ENCODE results near the gene PIK3IP1. TPM values are rescaled to one million over a fixed set of nuclear protein-coding genes. Genes with fewer than 3 reads are reported as not detected.
A peak's percentile ranks its signal among the peaks of the same experiment; 100 is the strongest.
"Not testable (repeated sequence)": the region's sequence is repeated elsewhere in the genome, so short reads cannot be mapped to it uniquely, and the experiment has no call there.

PIK3IP1 gene
- total and polyA plus RNA-seq, 5 experiments from 2014 or later: 530 to 963 (median 730) TPM

DNA sequence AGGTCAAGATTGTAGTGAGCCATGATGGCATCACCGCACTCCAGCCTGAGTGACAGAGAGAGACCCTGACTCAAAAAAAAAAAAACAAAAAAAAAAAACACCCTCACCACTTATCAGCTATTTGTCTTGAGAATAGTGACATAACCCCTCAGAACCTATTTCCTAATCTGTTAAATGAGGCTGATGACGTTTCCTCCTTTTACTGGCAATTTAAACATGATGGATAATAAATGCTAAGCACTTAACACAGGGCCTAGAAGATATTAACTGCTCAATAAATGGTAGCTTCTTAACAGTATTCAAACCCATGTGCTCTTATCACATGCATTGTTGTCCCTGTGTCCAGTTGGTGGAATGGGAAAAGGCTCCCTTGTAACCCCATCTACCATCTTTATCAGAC is 45.6 kb downstream of the PIK3IP1 start:
- ATAC-seq: no peak
- Mint-ChIP-seq H3K36me3 (peaks cover 0 to 2% (median 0%) of the 10 kb centered on the region in 3 donors), H3K27me3 (no peaks in the 10 kb centered on the region), H3K9me3 (no peaks in the 10 kb centered on the region), H3K4me1 (peaks cover 8 to 44% (median 22%) of the 10 kb centered on the region in 4 donors), H3K4me3 (peak overlapping the region in 3 of 10 donors; percentile 29 to 50 (median 41)), H3K27ac (peak overlapping the region in 3 of 10 donors; percentile 7 to 42 (median 25))
- POLR2A ChIA-PET: interaction anchor here (0.7 to 5.7 kb wide), 6 partner anchors 18 to 100 kb away, joined by 3 to 68 read pairs (median 10); partner anchors contain the start of genes PATZ1 and PIK3IP1
- no peak for DNase-seq

DNA sequence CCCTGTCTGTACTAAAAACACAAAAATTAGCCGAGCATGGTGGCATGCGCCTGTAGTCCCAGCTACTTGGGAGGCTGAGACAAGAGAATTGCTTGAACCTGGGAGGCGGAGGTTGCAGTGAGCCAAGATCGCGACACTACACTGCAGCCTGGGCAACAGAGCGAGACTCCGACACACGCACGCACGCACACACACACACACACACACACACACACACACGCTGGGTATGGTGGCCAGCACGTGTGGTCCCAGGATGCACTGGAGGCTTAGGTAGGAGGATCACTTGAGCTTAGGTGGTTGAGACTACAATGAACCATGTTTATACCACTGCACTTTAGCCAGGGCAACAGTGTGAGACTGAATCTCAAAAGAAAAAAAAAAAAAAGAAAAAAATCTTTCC is 46.3 kb downstream of the PIK3IP1 start:
- H3K27me3 Mint-ChIP-seq, ATAC-seq, H3K9me3 Mint-ChIP-seq, H3K36me3 Mint-ChIP-seq, H3K4me3 Mint-ChIP-seq, DNase-seq: not testable (repeated sequence)
- Mint-ChIP-seq H3K4me1 (peaks cover 11 to 46% (median 22%) of the 10 kb centered on the region in 4 donors), H3K27ac (peak overlapping the region in 1 of 10 donors; percentile 65)
- POLR2A ChIA-PET: interaction anchor here (1.1 to 5.7 kb wide), 4 partner anchors 18 to 44 kb away, joined by 4 to 68 read pairs (median 25); partner anchors contain the start of gene PIK3IP1

DNA sequence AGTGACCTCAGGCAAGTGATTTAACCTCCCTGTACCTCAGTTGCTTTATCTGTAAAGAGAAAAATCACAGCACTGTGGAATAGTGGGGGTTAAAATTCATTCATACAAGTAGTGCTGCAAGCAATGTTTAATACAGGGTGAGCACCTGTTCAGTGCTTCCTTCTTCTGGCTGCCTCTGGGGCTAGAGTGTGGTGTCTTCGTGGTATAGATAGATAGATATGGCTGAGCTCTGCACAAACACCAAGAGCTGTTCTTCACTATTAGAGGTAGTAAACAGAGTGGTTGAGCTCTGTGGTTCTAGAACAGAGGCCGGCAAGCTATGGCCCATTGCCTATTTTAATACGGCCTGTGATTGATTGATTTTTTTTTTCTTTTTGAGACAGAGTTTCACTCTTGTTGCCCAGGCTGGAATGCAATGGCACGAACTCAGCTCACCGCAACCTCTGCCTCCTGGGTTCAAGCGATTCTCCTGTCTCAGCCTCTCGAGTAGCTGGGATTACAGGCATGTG is 47.3 kb downstream of the PIK3IP1 start:
- Mint-ChIP-seq H3K27ac (peak overlapping the region in 6 of 10 donors; percentile 2 to 62 (median 32)), H3K4me1 (peaks cover 13 to 41% (median 24%) of the 10 kb centered on the region in 4 donors), H3K4me3 (no peak overlapping the region), H3K9me3 (no peaks in the 10 kb centered on the region), H3K27me3 (no peaks in the 10 kb centered on the region), H3K36me3 (no peaks in the 10 kb centered on the region)
- ATAC-seq (no peak), DNase-seq (no peak)
- POLR2A ChIA-PET: interaction anchor here (0.9 to 5.7 kb wide), 2 partner anchors 34 to 45 kb away, joined by 3 to 68 read pairs; partner anchors contain the start of gene PIK3IP1

DNA sequence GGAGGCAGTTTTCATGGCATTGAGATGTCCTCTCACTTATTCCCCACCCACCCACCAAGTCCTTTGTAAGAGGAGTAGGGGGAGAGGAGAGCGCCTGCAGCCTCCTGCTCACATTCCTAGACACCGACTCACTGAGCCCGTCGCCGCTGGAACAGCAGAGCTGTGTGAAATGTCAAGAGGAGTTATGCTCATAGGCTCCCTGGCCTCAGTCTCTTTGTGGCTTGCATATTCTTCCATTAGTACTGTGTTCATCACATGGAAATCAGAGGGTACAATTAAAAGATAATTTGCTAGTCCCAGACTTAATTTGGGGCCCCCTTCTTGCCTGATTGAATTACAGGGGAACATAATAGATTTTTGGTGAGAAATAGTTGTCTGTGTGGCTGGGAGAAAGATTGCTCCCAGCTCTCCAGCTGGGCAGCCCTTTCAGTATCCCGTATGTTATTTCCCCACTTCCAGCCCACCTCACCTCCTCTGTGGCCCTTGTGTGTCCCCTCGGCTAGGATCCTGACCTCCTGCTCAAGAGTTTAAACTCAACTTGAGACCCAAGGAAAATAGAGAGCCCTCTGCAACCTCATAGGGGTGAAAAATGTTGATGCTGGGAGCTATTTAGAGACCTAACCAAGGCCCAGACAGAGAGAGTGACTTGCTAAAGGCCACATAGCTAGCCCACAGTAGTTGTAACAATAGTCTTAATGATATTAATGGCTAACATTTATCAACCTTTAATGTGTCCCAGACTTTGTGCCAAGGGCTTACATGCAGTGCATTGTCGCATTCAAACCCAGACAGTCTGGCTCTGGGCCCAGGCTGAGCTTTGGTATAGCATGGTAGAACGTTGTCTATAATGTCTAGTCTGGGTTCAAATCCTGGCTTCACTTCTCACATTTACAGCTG is 48.0 kb downstream of the PIK3IP1 start:
- Mint-ChIP-seq H3K27me3 (no peaks in the 10 kb centered on the region), H3K4me3 (no peak overlapping the region), H3K27ac (peak overlapping the region in 6 of 10 donors; percentile 2 to 62 (median 43)), H3K4me1 (peaks cover 19 to 45% (median 27%) of the 10 kb centered on the region in 4 donors), H3K9me3 (no peaks in the 10 kb centered on the region), H3K36me3 (no peaks in the 10 kb centered on the region)
- no peak for ATAC-seq
- DNase-seq: no peak
- POLR2A ChIA-PET: interaction anchor here (0.6 to 5.7 kb wide), 4 partner anchors 35 to 49 kb away, joined by 3 to 68 read pairs (median 4); partner anchors contain the start of gene PIK3IP1

DNA sequence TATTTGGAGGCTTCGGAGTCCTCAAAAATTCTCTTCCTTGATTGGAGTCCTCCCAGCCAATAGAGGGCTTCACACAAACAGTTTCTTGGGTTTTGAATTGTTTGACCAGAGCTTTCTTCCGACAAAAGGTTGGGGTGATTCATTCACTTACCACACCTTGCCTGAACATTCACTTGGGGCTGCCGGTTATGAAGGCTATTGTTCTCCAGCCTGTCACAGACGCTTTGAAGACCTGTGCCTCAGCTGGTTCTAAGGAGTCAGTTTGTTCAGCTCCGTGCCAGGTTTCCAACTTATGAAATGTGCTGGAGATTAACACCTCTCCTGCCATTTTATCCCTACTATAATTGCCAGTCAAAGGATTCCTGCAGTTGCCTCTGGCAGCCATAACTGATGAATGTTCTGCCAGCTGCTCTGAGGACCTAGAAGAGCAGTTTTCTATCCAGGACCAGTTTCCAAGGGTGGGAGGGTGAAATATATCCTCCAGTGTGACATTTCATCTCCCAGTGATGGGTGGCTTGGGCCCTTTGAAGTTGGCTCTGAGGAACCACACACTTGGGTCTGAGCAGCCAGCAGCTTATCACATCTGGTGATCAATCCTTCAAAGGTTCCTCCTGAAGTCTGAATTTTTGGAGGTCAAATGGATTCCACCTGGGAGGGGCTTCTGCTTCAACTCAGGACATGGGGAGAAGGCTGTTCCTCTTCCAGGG is 48.8 kb downstream of the PIK3IP1 start:
- H3K27ac Mint-ChIP-seq: peak overlapping the region in 1 of 10 donors; percentile 37
- DNase-seq (no peak), ATAC-seq (no peak)
- POLR2A ChIA-PET: interaction anchor here (0.6 to 2.6 kb wide), 2 partner anchors 48 to 50 kb away, joined by 4 to 5 read pairs; partner anchors contain the start of gene PIK3IP1
- no peaks in the 10 kb centered on the region for H3K27me3 Mint-ChIP-seq
- no peaks in the 10 kb centered on the region for H3K9me3 Mint-ChIP-seq
- H3K4me3 Mint-ChIP-seq: no peak overlapping the region
- H3K36me3 Mint-ChIP-seq: peaks cover 0 to 1% (median under 1%) of the 10 kb centered on the region in 3 donors
- peaks cover 19 to 38% (median 22%) of the 10 kb centered on the region in 4 donors for H3K4me1 Mint-ChIP-seq

DNA sequence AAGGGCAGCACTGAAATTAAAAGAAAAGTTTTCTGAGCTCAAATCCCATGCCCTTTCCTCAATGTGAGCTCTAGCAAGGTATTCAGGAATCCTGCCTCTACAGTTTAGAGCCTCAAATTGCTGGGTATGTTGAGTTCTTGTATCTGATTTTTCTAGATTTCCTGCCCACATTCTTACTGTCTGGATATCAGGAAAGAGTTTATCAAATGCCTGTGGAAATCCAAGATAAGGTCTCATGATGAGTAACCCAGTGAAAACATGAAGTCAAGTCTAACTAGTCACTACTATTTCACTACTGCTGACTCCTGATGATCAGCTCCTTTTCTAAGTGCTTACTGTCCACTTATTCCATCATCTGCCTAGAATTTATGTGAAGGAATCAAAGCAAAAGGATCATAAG is 50.4 kb downstream of the PIK3IP1 start:
- H3K4me3 Mint-ChIP-seq: no peak overlapping the region
- POLR2A ChIA-PET: interaction anchor here (0.9 to 2.6 kb wide), 2 partner anchors 48 to 50 kb away, joined by 3 to 5 read pairs; partner anchors contain the start of gene PIK3IP1
- H3K4me1 Mint-ChIP-seq: peaks cover 12 to 23% (median 18%) of the 10 kb centered on the region in 4 donors
- peaks cover 0 to 2% (median 2%) of the 10 kb centered on the region in 3 donors for H3K36me3 Mint-ChIP-seq
- no peaks in the 10 kb centered on the region for H3K27me3 Mint-ChIP-seq
- DNase-seq: no peak
- no peak for ATAC-seq
- no peaks in the 10 kb centered on the region for H3K9me3 Mint-ChIP-seq
- peak overlapping the region in 3 of 10 donors; percentile 7 to 47 (median 40) for H3K27ac Mint-ChIP-seq

DNA sequence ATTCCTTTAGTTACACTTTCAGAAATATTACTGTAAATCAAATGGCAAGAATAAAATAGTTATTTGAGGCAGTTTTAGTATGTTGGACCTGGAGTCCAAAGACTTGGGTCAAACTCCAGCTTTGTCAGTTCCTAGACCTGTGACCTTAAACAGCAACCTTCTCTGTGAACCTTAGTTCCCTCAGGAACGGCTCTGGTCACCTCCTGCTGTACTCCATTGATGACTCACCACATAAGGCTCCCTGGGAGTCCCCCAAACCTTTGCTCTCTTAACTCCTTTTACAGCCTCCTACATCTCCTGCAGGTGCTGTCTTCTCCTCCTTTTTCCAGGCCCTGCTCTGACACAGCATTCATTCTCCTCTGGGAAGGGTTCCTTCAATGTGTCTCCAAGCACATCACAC is 51.1 kb downstream of the PIK3IP1 start:
- no peak overlapping the region for H3K4me3 Mint-ChIP-seq
- POLR2A ChIA-PET: interaction anchor here (2.6 kb wide), 1 partner anchor 51 kb away, joined by 5 read pairs; the partner anchor contains the start of gene PIK3IP1
- DNase-seq (no peak), ATAC-seq (no peak)
- H3K27me3 Mint-ChIP-seq: no peaks in the 10 kb centered on the region
- H3K27ac Mint-ChIP-seq: peak overlapping the region in 5 of 10 donors; percentile 16 to 60 (median 37)
- H3K36me3 Mint-ChIP-seq: peaks cover 0 to 2% (median 2%) of the 10 kb centered on the region in 3 donors
- H3K9me3 Mint-ChIP-seq: no peaks in the 10 kb centered on the region
- H3K4me1 Mint-ChIP-seq: peaks cover 9 to 19% (median 16%) of the 10 kb centered on the region in 4 donors

DNA sequence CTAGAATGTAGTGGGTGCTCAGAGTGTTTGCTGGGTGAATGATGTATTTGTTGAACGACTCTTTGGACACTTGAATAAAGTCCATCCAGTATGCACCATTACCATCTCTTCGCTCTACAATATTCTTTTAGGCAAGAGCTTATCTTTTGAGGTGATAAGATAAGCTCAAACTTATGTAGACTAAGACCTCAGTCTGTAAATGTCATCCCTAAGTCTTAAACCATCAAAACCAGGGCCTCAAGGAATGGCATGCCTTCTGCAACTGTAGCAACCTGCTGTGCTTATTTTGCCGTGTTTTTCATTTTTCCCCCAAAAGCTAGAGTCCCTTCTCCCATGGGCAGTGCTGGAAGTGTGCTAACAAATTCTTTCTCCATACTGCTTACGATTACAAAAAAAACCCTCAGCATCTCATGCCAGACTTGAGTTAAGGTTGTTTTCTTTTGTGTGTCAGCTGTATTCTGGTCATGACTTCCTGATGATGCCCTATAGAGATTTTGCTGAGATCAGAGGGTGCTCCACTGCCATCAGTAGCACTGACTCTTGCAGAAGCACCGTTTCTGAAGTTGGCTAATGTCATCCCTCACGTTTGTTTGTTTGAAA is 52.4 kb downstream of the PIK3IP1 start:
- Mint-ChIP-seq H3K4me1 (peaks cover 9 to 24% (median 17%) of the 10 kb centered on the region in 4 donors), H3K27ac (peak overlapping the region in 2 of 10 donors; percentile 9 to 15), H3K36me3 (peaks cover 0 to 5% (median 2%) of the 10 kb centered on the region in 3 donors), H3K4me3 (no peak overlapping the region), H3K27me3 (no peaks in the 10 kb centered on the region), H3K9me3 (no peaks in the 10 kb centered on the region)
- ATAC-seq (no peak), DNase-seq (no peak)
- POLR2A ChIA-PET: interaction anchor here (0.7 kb wide), 1 partner anchor 21 kb away, joined by 4 read pairs; no protein-coding TSS in a partner anchor

DNA sequence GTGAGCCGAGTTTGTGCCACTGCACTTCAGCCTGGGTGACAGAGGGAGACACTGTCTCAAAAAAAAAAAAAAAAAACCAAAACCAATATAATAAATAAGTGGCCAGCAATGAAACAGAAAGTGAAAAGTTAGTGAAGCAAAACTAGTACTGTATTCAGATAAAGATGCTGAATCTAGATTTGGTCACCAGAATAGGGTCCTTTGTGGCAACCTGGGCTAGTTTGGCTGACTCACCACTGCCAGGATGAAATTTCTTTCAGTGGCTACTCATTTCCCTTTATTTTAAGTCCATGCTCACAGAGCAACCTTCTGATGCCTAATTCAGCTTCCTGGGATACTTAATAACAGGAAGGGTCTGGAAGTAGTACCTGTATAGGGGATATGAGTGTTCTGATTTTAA is 54.2 kb downstream of the PIK3IP1 start:
- ATAC-seq (no peak), DNase-seq (no peak)
- no peaks in the 10 kb centered on the region for H3K27me3 Mint-ChIP-seq
- no peak overlapping the region for H3K4me3 Mint-ChIP-seq
- H3K36me3 Mint-ChIP-seq: peaks cover 0 to 8% (median 5%) of the 10 kb centered on the region in 3 donors
- no peaks in the 10 kb centered on the region for H3K9me3 Mint-ChIP-seq
- POLR2A ChIA-PET: interaction anchor here (0.7 to 1.4 kb wide), 4 partner anchors 14 to 198 kb away, joined by 3 to 5 read pairs (median 4); no protein-coding TSS in a partner anchor
- no peak overlapping the region for H3K27ac Mint-ChIP-seq
- H3K4me1 Mint-ChIP-seq: peaks cover 16 to 29% (median 19%) of the 10 kb centered on the region in 4 donors

DNA sequence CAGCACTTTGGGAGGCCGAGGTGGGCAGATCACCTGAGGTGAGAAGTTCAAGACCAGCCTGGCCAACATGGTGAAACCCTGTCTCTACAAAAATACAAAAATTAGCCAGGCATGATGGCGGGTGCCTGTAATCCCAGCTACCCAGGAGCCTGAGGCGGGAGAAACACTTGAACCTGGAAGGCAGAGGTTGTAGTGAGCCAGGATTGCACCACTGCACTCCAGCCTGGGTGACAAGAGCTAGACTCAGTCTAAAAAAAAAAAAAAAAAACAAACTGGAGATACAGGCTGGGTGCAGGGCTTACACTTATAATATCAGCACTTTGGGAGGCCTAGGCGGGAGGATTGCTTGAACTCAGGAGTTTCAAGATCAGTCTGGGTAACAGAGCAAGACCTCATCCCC is 56.2 kb downstream of the PIK3IP1 start:
- not testable (repeated sequence) for H3K36me3 Mint-ChIP-seq, H3K4me3 Mint-ChIP-seq, H3K27me3 Mint-ChIP-seq, DNase-seq, H3K9me3 Mint-ChIP-seq, ATAC-seq
- Mint-ChIP-seq H3K4me1 (peaks cover 19 to 34% (median 25%) of the 10 kb centered on the region in 4 donors), H3K27ac (peak overlapping the region in 2 of 10 donors; percentile 14 to 47)
- POLR2A ChIA-PET: interaction anchor here (0.6 to 1.1 kb wide), 2 partner anchors 11 to 56 kb away, joined by 3 to 5 read pairs; partner anchors contain the start of gene PIK3IP1

DNA sequence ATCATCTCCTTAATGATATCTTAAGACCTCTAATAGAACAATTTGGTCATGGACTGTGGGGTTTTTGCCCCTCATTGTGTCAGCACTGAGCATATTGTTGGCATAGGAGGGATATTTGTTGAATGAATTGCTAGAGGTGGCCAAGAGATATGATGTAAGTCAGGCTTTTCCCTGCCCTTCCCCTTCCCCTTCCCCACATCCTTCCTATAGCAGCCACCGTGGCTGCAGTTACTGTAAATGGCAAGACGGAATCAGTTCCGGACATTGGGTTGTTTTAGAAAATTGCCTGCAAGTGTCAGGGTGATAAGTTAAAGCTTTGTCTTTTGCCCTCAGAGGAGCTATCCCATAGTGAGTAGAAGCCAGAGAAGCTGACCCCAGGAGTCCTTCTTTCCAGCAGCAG is 57.2 kb downstream of the PIK3IP1 start:
- POLR2A ChIA-PET: no interaction called here
- no peaks in the 10 kb centered on the region for H3K27me3 Mint-ChIP-seq
- DNase-seq (no peak), ATAC-seq (no peak)
- H3K4me1 Mint-ChIP-seq: peaks cover 27 to 42% (median 33%) of the 10 kb centered on the region in 4 donors
- peaks cover 0 to 8% (median 5%) of the 10 kb centered on the region in 3 donors for H3K36me3 Mint-ChIP-seq
- no peaks in the 10 kb centered on the region for H3K9me3 Mint-ChIP-seq
- no peak overlapping the region for H3K4me3 Mint-ChIP-seq
- H3K27ac Mint-ChIP-seq: peak overlapping the region in 4 of 10 donors; percentile 53 to 80 (median 64)

All from naive thymus-derived CD8-positive, alpha-beta T cell (primary cell).